Activated gamma-delta T cell treated with anti-CD3 and anti-CD28 coated beads, Interleukin-2, amount 50 U/mL, for 16 hours (primary cell): ENCODE results near the gene SDCCAG8.
"Not testable (repeated sequence)": the region's sequence is repeated elsewhere in the genome, so short reads cannot be mapped to it uniquely, and the experiment has no call there.

Source experiments
- DNase-seq: peaks from one replicate; pipeline ENCODE4 v3.0.0-alpha.2; 2020; ENCODE audit warnings: low read depth

SDCCAG8 gene

DNA sequence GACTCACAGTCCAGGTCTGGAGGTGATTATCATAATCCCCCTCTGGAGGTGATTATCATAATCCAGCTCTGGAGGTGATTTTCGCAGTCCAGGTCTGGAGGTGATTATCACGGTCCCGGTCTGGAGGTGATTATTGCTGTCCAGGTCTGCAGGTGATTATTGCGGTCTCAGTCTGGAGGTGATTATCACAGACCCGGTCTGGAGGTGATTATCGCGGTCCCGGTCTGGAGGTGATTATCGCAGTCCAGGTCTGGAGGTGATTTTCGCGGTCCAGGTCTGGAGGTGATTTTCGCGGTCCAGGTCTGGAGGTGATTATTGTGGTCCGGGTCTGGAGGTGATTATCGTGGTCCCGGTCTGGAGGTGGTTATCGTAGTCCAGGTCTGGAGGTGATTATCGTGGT, 76.6 kb downstream of the SDCCAG8 start:
- DNase-seq = no peak

GRCh38 chr1:243335292-243335691, 79.5 kb downstream of the SDCCAG8 start:
- no peak for DNase-seq

- no peak for DNase-seq
These were observed 80.3 kb downstream of the SDCCAG8 start for GRCh38 chr1:243336163-243336562.

GRCh38 chr1:243338848-243339247, 83.0 kb downstream of the SDCCAG8 start:
- DNase-seq = not testable (repeated sequence)

DNA sequence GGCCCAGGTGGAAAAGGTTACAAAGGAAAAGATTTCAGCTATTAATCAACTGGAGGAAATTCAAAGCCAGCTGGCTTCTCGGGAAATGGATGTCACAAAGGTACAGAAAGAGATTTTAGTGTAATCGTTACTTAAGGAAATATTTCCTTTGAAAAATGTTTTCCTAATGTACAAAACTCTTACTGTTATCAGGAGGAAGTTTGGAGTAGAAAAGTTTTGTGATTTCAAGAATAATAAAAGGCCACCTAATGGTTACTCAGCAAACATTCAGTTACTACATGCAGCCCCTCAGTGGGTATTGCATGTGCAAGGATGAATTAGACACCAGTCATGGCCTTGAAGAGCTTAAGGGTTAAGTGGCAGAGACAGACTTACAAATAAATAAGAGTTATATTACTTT, 85.2 kb downstream of the SDCCAG8 start:
- DNase-seq = no peak

DNA sequence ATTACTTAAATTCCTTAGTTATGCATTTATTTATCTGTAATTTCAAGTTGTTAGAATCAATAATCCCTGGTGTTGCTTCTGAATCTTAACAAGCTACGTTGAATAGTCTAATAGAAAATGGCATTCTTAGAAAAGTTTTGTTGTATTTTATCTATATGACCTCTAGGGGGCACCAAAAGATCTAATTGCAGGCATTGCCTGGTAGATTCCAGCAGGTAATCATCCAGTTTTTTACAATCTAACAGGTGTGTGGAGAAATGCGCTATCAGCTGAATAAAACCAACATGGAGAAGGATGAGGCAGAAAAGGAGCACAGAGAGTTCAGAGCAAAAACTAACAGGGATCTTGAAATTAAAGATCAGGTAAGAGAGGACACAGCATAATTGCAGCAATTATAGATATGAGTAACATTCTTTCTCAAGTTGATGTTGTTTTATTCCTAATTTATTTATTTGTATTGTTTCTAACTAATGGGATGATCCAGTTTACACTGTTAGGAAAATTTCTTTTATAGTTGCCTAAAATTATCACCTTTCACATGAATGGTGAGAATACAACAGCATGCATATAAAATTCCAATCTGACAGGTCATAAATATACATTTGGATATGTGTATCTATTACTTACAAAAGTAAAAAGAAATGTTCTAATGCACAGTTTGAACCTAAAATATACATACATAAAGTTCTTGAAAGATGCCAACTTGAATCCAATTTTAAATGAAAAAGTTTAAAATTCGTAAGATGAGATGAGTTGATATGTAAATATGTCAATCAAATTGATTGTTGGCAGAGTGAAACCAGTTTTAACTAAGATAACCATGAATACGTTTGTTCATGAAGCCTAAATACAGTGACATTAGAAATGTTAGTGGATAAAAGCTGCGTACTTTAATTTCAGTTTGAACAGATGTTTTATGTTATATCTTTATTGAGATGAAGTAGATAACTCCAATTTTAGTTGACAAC, 88.4 kb downstream of the SDCCAG8 start:
- no peak for DNase-seq

- no peak for DNase-seq
These were observed 89.4 kb downstream of the SDCCAG8 start for GRCh38 chr1:243345205-243345604.

GRCh38 chr1:243346016-243346415, 90.2 kb downstream of the SDCCAG8 start:
- DNase-seq = no peak

GRCh38 chr1:243346468-243346867, 90.6 kb downstream of the SDCCAG8 start:
- DNase-seq = no peak

DNA sequence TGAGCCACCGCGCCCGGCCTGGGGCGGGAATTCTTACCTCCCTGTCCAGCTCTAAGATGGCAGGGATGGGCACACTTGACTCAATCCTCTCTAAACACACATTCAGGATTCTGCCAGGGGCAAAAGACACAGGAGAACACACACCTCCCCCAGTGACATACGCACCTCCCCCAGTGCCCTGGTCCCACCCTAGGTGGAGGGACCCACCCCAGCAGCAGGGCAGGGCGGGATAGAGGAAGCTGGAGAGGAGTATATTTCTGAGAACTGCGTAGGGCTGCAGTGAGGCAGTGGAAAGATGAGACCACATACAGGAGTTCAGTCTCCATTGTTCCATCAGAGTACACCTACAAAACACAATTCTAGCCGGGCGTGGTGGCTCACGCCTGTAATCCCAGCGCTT, 92.5 kb downstream of the SDCCAG8 start:
- DNase-seq = no peak

DNA sequence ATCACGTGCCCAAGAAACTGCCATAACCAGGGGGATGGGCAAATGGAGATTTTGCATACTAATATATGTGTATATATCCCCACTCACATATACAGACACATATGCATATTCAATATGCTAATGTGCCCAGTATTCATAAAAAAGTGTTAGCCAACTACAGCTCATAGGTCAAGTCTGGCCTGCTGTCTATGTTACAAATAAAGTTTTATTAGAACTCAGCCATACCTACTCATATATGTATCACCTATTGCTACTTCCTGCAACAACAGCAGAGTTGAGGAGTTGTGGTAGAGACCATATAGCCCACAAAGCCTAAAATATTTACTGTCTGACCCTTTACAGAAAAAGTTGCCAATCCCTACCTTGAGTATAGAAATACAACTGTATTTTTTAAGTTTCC, 93.3 kb downstream of the SDCCAG8 start:
- DNase-seq = no peak

DNA sequence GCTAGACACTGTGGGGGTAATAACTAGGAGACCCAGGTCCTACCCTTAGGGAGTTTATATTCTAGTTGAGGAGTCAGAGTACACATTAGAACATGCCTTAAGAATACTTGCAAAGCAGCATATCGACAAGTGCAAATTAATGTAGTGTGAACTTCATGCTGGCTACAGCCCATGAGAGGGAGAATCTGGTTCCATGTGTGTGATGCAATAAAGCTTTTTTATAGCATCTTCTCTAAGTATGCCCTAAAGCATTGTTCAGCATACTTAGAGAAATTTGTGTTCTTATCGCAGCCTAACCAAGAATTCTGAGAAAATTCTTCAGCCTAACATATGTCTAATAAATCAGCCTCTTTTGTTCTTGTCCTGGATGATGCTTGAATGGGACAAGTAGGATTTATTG, 95.5 kb downstream of the SDCCAG8 start:
- DNase-seq = no peak

- no peak for DNase-seq
These were observed 98.8 kb downstream of the SDCCAG8 start for GRCh38 chr1:243354511-243355153.

- DNase-seq = no peak
These were observed 108.0 kb downstream of the SDCCAG8 start for GRCh38 chr1:243363832-243364231.

- no peak for DNase-seq
These were observed 108.5 kb downstream of the SDCCAG8 start for GRCh38 chr1:243364330-243364729.

- no peak for DNase-seq
These were observed 109.0 kb downstream of the SDCCAG8 start for GRCh38 chr1:243364866-243365265.

GRCh38 chr1:243367314-243367713, 111.5 kb downstream of the SDCCAG8 start:
- DNase-seq = no peak

- no peak for DNase-seq
These were observed 118.6 kb downstream of the SDCCAG8 start for GRCh38 chr1:243374412-243374811.

GRCh38 chr1:243375596-243375995, 119.8 kb downstream of the SDCCAG8 start:
- DNase-seq = no peak

GRCh38 chr1:243378669-243379068, 122.8 kb downstream of the SDCCAG8 start:
- DNase-seq = no peak

DNA sequence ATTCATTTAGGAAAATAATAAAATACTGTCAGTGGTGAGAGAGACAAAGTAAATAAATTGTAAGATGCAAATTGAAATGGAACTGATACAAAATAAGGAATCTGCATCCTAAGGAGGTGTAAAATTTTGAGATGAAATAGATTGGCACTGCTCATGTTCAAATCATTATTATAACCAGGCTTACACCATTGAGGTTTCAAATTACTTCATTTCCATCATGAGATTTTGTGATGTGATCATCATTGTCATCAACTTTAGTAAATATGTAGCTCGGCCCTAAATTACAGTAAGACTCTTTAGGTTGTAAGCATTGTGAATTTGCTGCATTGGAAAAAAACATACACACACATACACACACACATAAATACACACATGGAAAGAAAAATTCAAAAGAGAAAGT, 123.4 kb downstream of the SDCCAG8 start:
- DNase-seq = no peak

DNA sequence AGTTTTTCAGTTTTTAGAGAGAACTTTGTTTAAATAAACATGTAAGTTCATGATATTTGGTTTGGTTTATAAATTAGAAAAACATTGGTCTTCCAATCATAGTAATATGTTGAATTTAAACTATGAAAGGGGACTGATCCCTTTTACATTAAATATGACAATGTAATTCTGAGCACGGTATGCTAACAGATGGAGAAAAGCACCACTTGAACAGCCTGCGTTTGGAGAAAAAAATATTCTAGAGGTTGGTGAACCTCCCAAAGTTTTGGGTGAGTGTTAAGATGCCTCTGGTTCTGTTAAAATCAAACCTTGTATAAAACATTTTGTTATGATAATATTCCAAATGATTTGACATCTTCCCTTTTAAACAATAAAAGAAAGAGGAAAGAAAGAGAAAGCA, 123.9 kb downstream of the SDCCAG8 start:
- DNase-seq = no peak

DNA sequence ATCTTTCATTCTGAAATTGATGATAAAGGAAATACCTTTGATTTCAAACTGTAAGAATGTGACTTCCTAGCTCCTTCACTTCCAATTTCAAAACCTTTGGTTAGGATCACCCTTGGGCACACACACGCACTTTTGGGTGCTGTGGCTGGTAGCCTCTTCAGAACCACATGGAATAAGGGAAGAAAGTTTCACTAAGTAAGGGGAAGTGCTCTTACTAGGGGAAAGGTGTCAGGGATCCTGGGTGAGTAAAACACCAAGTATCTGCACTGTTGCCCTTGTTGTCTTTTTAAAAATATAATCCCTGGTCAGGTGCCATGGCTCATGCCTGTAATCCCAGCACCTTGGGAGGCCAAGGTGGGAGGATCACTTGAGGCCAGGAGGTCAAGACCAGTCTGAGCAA, 132.4 kb downstream of the SDCCAG8 start:
- no peak for DNase-seq
